ENCODE data around the gene PDS5B.

GRCh38 chr13:32582991-32583390 is 3.3 kb upstream of the PDS5B start:
- no peak for TF ChIP-seq CTCF (IDR thresholded peaks at IDR 0.05; ENCODE audit: insufficient read depth, low read length, poor library complexity, severe bottlenecking)
- no peak for TF ChIP-seq EZH2phosphoT487 (conservative IDR thresholded peaks at IDR 0.05; ENCODE audit: low read length)

All from SU-DHL-6 (cell line).